GM12878 (cell line): Measurements from ENCODE around the gene EHMT2. TPM values are rescaled to one million over a fixed set of nuclear protein-coding genes. Genes with fewer than 3 reads are reported as not detected.

Source experiments
- ATAC-seq: fragments of 200-7000 bp; cut with Tn5 transposase; 3 replicates; pipeline ENCODE4 v1.9.1; 2020; ENCODE audit warnings: mild to moderate bottlenecking, moderate library complexity
- BruUV-seq: library from RNA; stranded (reverse); fragments of 400-500 nt; replicated peaks from 2 replicates; lab custom pipeline; 2021; lab: Mats Ljungman, UMichigan
- CTCF ChIA-PET: fragments of 300-600 bp; sonication (Branson Sonifier 250); formaldehyde crosslinking; extraction: SDS; loops from one replicate; lab custom pipeline; 2021; ENCODE audit warnings: inconsistent platforms; lab: Yijun Ruan, JAX
- POLR2A ChIA-PET: fragments of 350-600 bp; formaldehyde crosslinking; extraction: SDS; loops from one replicate; lab custom pipeline; 2021; ENCODE audit warnings: inconsistent platforms; lab: Charles Lee
- RAD21 ChIA-PET: fragments of 300-600 bp; sonication (Branson Sonifier 250); formaldehyde crosslinking; loops from one replicate; lab custom pipeline; 2023; ENCODE audit warnings: antibody characterized with exemption; ENCODE audit not compliant: unreplicated experiment; lab: Charles Lee
- SMC1A ChIA-PET: fragments of 300-600 bp; sonication (Branson Sonifier 250); formaldehyde crosslinking; loops from one replicate; lab custom pipeline; 2023; ENCODE audit not compliant: unreplicated experiment, uncharacterized antibody; lab: Charles Lee
- DNase-seq: peaks from one replicate; pipeline ENCODE4 v3.0.0-alpha.2; 2011; ENCODE audit warnings: low read depth, low spot score
- FAIRE-seq: peaks from 3 replicates; lab custom pipeline; 2011; peaks lifted over from hg19 to GRCh38; lab: Jason Lieb, UNC
- H2AFZ ChIP-seq: 2 replicates; pipeline ENCODE4 v1.6.0; 2011; ENCODE audit warnings: low read depth, low read length, control low read depth; ENCODE audit not compliant: control insufficient read depth
- H3K27ac ChIP-seq: 2 replicates; pipeline ENCODE4 v1.5.1; 2011; ENCODE audit warnings: control low read depth; ENCODE audit not compliant: control insufficient read depth, insufficient read depth
- H3K27me3 ChIP-seq, 2 experiments: replicated peaks in 1 of 2; 2 replicates each; pipeline versions ENCODE4 v1.6.0 to v1.6.1; 2011; ENCODE audit warnings: low read length in 1 of 2; ENCODE audit not compliant: control insufficient read depth in 2 of 2, insufficient read depth in 2 of 2
- H3K36me3 ChIP-seq, 2 experiments: 2 replicates each; pipeline ENCODE4 v1.5.1; 2011; ENCODE audit warnings: low read length in 1 of 2; ENCODE audit not compliant: control insufficient read depth in 2 of 2, insufficient read depth in 2 of 2
- H3K4me1 ChIP-seq: 2 replicates; pipeline ENCODE4 v1.6.1; 2011; ENCODE audit warnings: mild to moderate bottlenecking, low read length, moderate library complexity, mixed read lengths; ENCODE audit not compliant: control insufficient read depth, insufficient read depth
- H3K4me2 ChIP-seq: 2 replicates; pipeline ENCODE4 v1.6.0; 2011; ENCODE audit warnings: control low read depth; ENCODE audit not compliant: control insufficient read depth, insufficient read depth
- H3K4me3 ChIP-seq: fragments of 200-600 bp; sonication (generic); 2 replicates; pipeline ENCODE4 v1.5.1; 2016
- H3K79me2 ChIP-seq: 2 replicates; pipeline ENCODE4 v1.6.0; 2011; ENCODE audit warnings: low read length; ENCODE audit not compliant: control insufficient read depth, insufficient read depth
- H3K9ac ChIP-seq: 2 replicates; pipeline ENCODE4 v1.8.0; 2011; ENCODE audit warnings: low read length, control low read depth, mixed read lengths; ENCODE audit not compliant: control insufficient read depth, insufficient read depth
- H3K9me3 ChIP-seq: replicated peaks from 3 replicates; pipeline ENCODE4 v1.5.1; 2011; ENCODE audit warnings: mild to moderate bottlenecking, low read length; ENCODE audit not compliant: control insufficient read depth, insufficient read depth
- H4K20me1 ChIP-seq: 2 replicates; pipeline ENCODE4 v1.6.0; 2011; ENCODE audit not compliant: control insufficient read depth, insufficient read depth
- BRCA1 ChIP-seq: IDR thresholded peaks from 2 replicates; pipeline ENCODE4 v1.6.1; 2011; ENCODE audit warnings: low read depth, low read length, improper control_type of control experiment
- CHD1 ChIP-seq: IDR thresholded peaks from 2 replicates; pipeline ENCODE4 v1.6.1; 2012; ENCODE audit warnings: low read depth, low read length, improper control_type of control experiment
- CTCF ChIP-seq, 3 experiments: IDR thresholded peaks in 2 of 3; conservative IDR thresholded peaks in 1 of 3; 2 replicates each; pipeline ENCODE4 v1.5.1; 2011; ENCODE audit warnings: low read depth in 3 of 3, low read length in 3 of 3, mild to moderate bottlenecking in 3 of 3, control low read depth in 2 of 3, moderate library complexity in 2 of 3, inconsistent platforms in 1 of 3, mixed read lengths in 1 of 3; ENCODE audit not compliant: control insufficient read depth in 2 of 3, insufficient read depth in 1 of 3; ENCODE audit errors: extremely low read depth in 1 of 3
- E2F4 ChIP-seq: IDR thresholded peaks from 2 replicates; pipeline ENCODE4 v1.6.1; 2012; ENCODE audit warnings: low read depth, low read length, improper control_type of control experiment
- EZH2 ChIP-seq: IDR thresholded peaks from 2 replicates; pipeline ENCODE4 v1.6.1; 2012; ENCODE audit warnings: low read depth, mild to moderate bottlenecking, control low read depth, inconsistent platforms, low read length, borderline replicate concordance; ENCODE audit not compliant: control insufficient read depth
- FOXK2 ChIP-seq: fragments of 450-650 bp; IDR thresholded peaks from 2 replicates; pipeline ENCODE4 v1.6.1; 2017; ENCODE audit warnings: mild to moderate bottlenecking, moderate library complexity
- HSF1 ChIP-seq: fragments of 150-350 bp; IDR thresholded peaks from 2 replicates; pipeline ENCODE4 v1.6.1; 2014; ENCODE audit warnings: mild to moderate bottlenecking, low read depth, low read length
- MXI1 ChIP-seq: fragments of 150-350 bp; IDR thresholded peaks from 2 replicates; pipeline ENCODE4 v1.6.1; 2011; ENCODE audit warnings: low read depth, mild to moderate bottlenecking, inconsistent platforms, low read length, improper control_type of control experiment
- NFXL1 ChIP-seq: fragments of 450-650 bp; IDR thresholded peaks from 2 replicates; pipeline ENCODE4 v1.6.1; 2017; ENCODE audit warnings: antibody characterized with exemption, mild to moderate bottlenecking, borderline replicate concordance
- NFYB ChIP-seq: IDR thresholded peaks from 2 replicates; pipeline ENCODE4 v1.6.1; 2011; ENCODE audit warnings: low read depth, mild to moderate bottlenecking, low read length, improper control_type of control experiment, moderate library complexity; ENCODE audit not compliant: insufficient read depth
- PAX5 ChIP-seq: IDR thresholded peaks from 2 replicates; pipeline ENCODE4 v1.6.1; 2011; ENCODE audit warnings: low read depth, low read length, borderline replicate concordance
- RBBP5 ChIP-seq: fragments of 200-600 bp; sonication (generic); conservative IDR thresholded peaks from 2 replicates; pipeline ENCODE4 v1.6.1; 2016
- RCOR1 ChIP-seq: conservative IDR thresholded peaks from 2 replicates; pipeline ENCODE4 v1.6.1; 2012; ENCODE audit warnings: low read depth, low read length, improper control_type of control experiment
- RUNX3 ChIP-seq: IDR thresholded peaks from 2 replicates; pipeline ENCODE4 v1.6.1; 2012; ENCODE audit warnings: low read length, inconsistent platforms
- SIN3A ChIP-seq: IDR thresholded peaks from 2 replicates; pipeline ENCODE4 v1.6.1; 2012; ENCODE audit warnings: low read depth, low read length, improper control_type of control experiment
- SMAD1 ChIP-seq: fragments of 450-650 bp; IDR thresholded peaks from 2 replicates; pipeline ENCODE4 v1.6.1; 2018; ENCODE audit warnings: mild to moderate bottlenecking, low read depth; ENCODE audit not compliant: partially characterized antibody
- SREBF1 ChIP-seq: IDR thresholded peaks from 2 replicates; pipeline ENCODE4 v1.6.1; 2012; ENCODE audit warnings: mild to moderate bottlenecking, low read length
- SRF ChIP-seq, 2 experiments: IDR thresholded peaks; 2 replicates each; pipeline ENCODE4 v1.6.1; 2011; ENCODE audit warnings: low read depth in 2 of 2, low read length in 2 of 2, mild to moderate bottlenecking in 1 of 2, moderate library complexity in 1 of 2
- STAT1 ChIP-seq: fragments of 450-650 bp; conservative IDR thresholded peaks from 2 replicates; pipeline ENCODE4 v1.6.1; 2014; ENCODE audit warnings: antibody characterized with exemption, mild to moderate bottlenecking
- ZNF274 ChIP-seq: IDR thresholded peaks from one replicate; pipeline ENCODE4 v1.8.0; 2011; ENCODE audit not compliant: insufficient read length, insufficient read depth
- in situ Hi-C: fragments of 300-500 bp; cut with MboI; formaldehyde crosslinking; loops from 9 replicates; pipeline ENCODE4 v1.14.3; 2018; ENCODE audit warnings: mixed read lengths
- intact Hi-C: fragments of 100-400 bp; cut with micrococcal nuclease; formaldehyde crosslinking; loops from one replicate; pipeline ENCODE4 v1.14.2; 2022; ENCODE audit not compliant: unreplicated experiment
- polyA plus RNA-seq, 11 experiments: library from polyadenylated mRNA; depleted of rRNA in 4 of 11; unstranded in 6 of 11; stranded (reverse) in 5 of 11; fragments of >200 nt; fragmentation: Nextera tagmentation in 4 of 11; fragmentation: Illumina TruSeq in 1 of 11; extraction: Ambion mirVana in 4 of 11; extraction: Trizol in 1 of 11; gene quantifications; 1 replicate in 1 of 11; 2 replicates in 10 of 11; pipeline versions ENCODE4 v1.2.1 to v1.2.3, GENCODE V29; 2011 to 2016; ENCODE audit warnings: inconsistent platforms in 2 of 11, missing spikeins in 2 of 11, low read depth in 1 of 11
- total RNA-seq, 4 experiments: library from RNA; depleted of rRNA in 3 of 4; stranded (reverse); fragments of >200 nt in 3 of 4; fragmentation: Illumina TruSeq in 1 of 4; extraction: Trizol in 1 of 4; gene quantifications; 2 replicates each; pipeline versions ENCODE4 v1.2.1 to v1.2.3, GENCODE V29; 2013 to 2021

Gene EHMT2
- total and polyA plus RNA-seq, 10 of the 15 experiments (the other 5 are each of a cell fraction or from before 2014, with no cell fraction given) = 1.7 to 53.2 (median 36.3) TPM

- DNase-seq (no peak), ATAC-seq (no peak), FAIRE-seq (no peak)
- CTCF ChIA-PET = no interaction called here
- Histone ChIP-seq H3K27ac (no peak overlapping the region), H3K79me2 (no peaks in the 10 kb centered on the region), H3K4me3 (no peak overlapping the region), H3K4me1 (peaks cover 9% of the 10 kb centered on the region), H3K27me3 (no peaks in the 10 kb centered on the region), H3K9ac (no peak overlapping the region), H3K36me3 (no peaks in the 10 kb centered on the region), H3K9me3 (no peaks in the 10 kb centered on the region), H2AFZ (no peak overlapping the region), H3K4me2 (no peak overlapping the region), H4K20me1 (no peaks in the 10 kb centered on the region)
- RAD21 ChIA-PET = no interaction called here
- SMC1A ChIA-PET = no interaction called here
- in situ Hi-C loops = no loop called here
- POLR2A ChIA-PET = interaction anchor here (0.6 kb wide), 1 partner anchor 170 kb away, joined by 3 read pairs; no protein-coding TSS in a partner anchor
- BruUV-seq = no TSS peak
- intact Hi-C loops = no loop called here
- TF ChIP-seq E2F4 (no peak), NFYB (no peak), SRF (IDR thresholded peaks at IDR 0.05; ENCODE audit: low read depth in 2 of 2, low read length in 2 of 2) (no peak), CHD1 (no peak), STAT1 (no peak), SIN3A (no peak), SMAD1 (no peak), RBBP5 (no peak), PAX5 (no peak), HSF1 (no peak), CTCF (IDR thresholded peaks at IDR 0.05 in 2 of 3, conservative IDR thresholded peaks at IDR 0.05 in 1 of 3; ENCODE audit: control insufficient read depth in 2 of 3, extremely low read depth in 1 of 3, insufficient read depth in 1 of 3, low read depth in 3 of 3, low read length in 3 of 3) (no peak), FOXK2 (no peak), NFXL1 (no peak), SREBF1 (no peak), RUNX3 (no peak), EZH2 (no peak), RCOR1 (no peak), MXI1 (no peak), ZNF274 (no peak), BRCA1 (no peak)
These were observed 17.9 kb upstream of the EHMT2 start for GRCh38 chr6:31915351-31915750.
